ENCODE data around the gene CLRN3. TPM values are rescaled to one million over a fixed set of nuclear protein-coding genes. Genes with fewer than 3 reads are reported as not detected.

Gene CLRN3
- total RNA-seq, 4 donors from 2014 or later = not detected

- TF ChIP-seq CTCF (IDR thresholded peaks at IDR 0.05; ENCODE audit: low read depth) = no peak
Measured at GRCh38 chr10:127918572-127918971, 25.8 kb upstream of the CLRN3 start.

- TF ChIP-seq CTCF (IDR thresholded peaks at IDR 0.05; ENCODE audit: low read depth) = no peak
Measured at GRCh38 chr10:127916826-127917225, 24.1 kb upstream of the CLRN3 start.

GRCh38 chr10:127915324-127915723 lies 22.6 kb upstream of the CLRN3 start:
- TF ChIP-seq CTCF (IDR thresholded peaks at IDR 0.05; ENCODE audit: low read depth) = no peak

GRCh38 chr10:127913368-127913759 lies 20.6 kb upstream of the CLRN3 start:
- TF ChIP-seq CTCF (IDR thresholded peaks at IDR 0.05; ENCODE audit: low read depth) = no peak

GRCh38 chr10:127912607-127913367 lies 20.0 kb upstream of the CLRN3 start:
- no peak for TF ChIP-seq CTCF (IDR thresholded peaks at IDR 0.05; ENCODE audit: low read depth)

GRCh38 chr10:127911867-127912257 lies 19.1 kb upstream of the CLRN3 start:
- no peak for TF ChIP-seq CTCF (IDR thresholded peaks at IDR 0.05; ENCODE audit: low read depth)

- TF ChIP-seq CTCF (IDR thresholded peaks at IDR 0.05; ENCODE audit: low read depth) = no peak
Measured at GRCh38 chr10:127911218-127911866, 18.6 kb upstream of the CLRN3 start.

Measured in subcutaneous adipose tissue (tissue), 4 donors.